PC-3 (cell line): Measurements from ENCODE around the gene YIF1A. TPM values are rescaled to one million over a fixed set of nuclear protein-coding genes. Genes with fewer than 3 reads are reported as not detected.

Experiments used
- ATAC-seq: fragments of 200-7000 bp; cut with Tn5 transposase; 2 replicates; pipeline ENCODE4 v1.9.1; 2020; ENCODE audit warnings: mild to moderate bottlenecking, moderate library complexity
- BruUV-seq: library from RNA; stranded (reverse); fragments of 400-500 nt; replicated peaks from 2 replicates; lab custom pipeline; 2021; lab: Mats Ljungman, UMichigan
- CTCF ChIA-PET: fragments of 300-600 bp; sonication (Branson Sonifier 250); formaldehyde crosslinking; loops from one replicate; lab custom pipeline; 2022; ENCODE audit warnings: antibody characterized with exemption; lab: Charles Lee
- POLR2A ChIA-PET: fragments of 300-600 bp; sonication (Branson Sonifier 250); formaldehyde crosslinking; loops from one replicate; lab custom pipeline; 2022; ENCODE audit warnings: antibody characterized with exemption; ENCODE audit not compliant: unreplicated experiment; lab: Charles Lee
- DNase-seq: peaks from one replicate; pipeline ENCODE4 v3.0.0-alpha.2; 2015
- H2AFZ ChIP-seq: fragments of 300-600 bp; sonication (generic); 2 replicates; pipeline ENCODE4 v1.6.0; 2016; ENCODE audit warnings: antibody characterized with exemption, low read length
- H3F3A ChIP-seq: fragments of 300-600 bp; sonication (generic); one replicate; pipeline ENCODE4 v1.6.0; 2017; ENCODE audit warnings: antibody characterized with exemption, low read length, control low read depth, mild to moderate bottlenecking; ENCODE audit not compliant: unreplicated experiment
- H3K27ac ChIP-seq: fragments of 300-600 bp; sonication (generic); 2 replicates; pipeline ENCODE4 v1.5.1; 2016; ENCODE audit warnings: mild to moderate bottlenecking, low read length
- H3K27me3 ChIP-seq: fragments of 300-600 bp; sonication (generic); 2 replicates; pipeline ENCODE4 v1.6.1; 2016; ENCODE audit warnings: low read length, mixed read lengths
- H3K36me3 ChIP-seq: fragments of 300-600 bp; sonication (generic); 2 replicates; pipeline ENCODE4 v1.6.1; 2016; ENCODE audit warnings: low read depth, mixed run types, low read length, mixed read lengths
- H3K4me1 ChIP-seq: fragments of 300-600 bp; sonication (generic); 2 replicates; pipeline ENCODE4 v1.5.1; 2016; ENCODE audit warnings: low read length; ENCODE audit not compliant: insufficient read depth
- H3K4me2 ChIP-seq: fragments of 300-600 bp; sonication (generic); 2 replicates; pipeline ENCODE4 v1.6.0; 2016; ENCODE audit warnings: low read length
- H3K4me3 ChIP-seq: fragments of 300-600 bp; sonication (generic); 2 replicates; pipeline ENCODE4 v1.5.1; 2016; ENCODE audit warnings: mild to moderate bottlenecking, low read length, mixed read lengths
- H3K79me2 ChIP-seq: fragments of 300-600 bp; sonication (generic); 2 replicates; pipeline ENCODE4 v1.6.1; 2017; ENCODE audit warnings: low read length, mixed read lengths
- H3K9ac ChIP-seq: fragments of 300-600 bp; sonication (generic); 2 replicates; pipeline ENCODE4 v1.6.0; 2016; ENCODE audit warnings: mild to moderate bottlenecking, low read length
- H3K9me2 ChIP-seq: fragments of 300-600 bp; sonication (generic); replicated peaks from 2 replicates; pipeline ENCODE4 v1.6.1; 2016; ENCODE audit warnings: mixed run types, low read length, mixed read lengths
- H3K9me3 ChIP-seq: fragments of 300-600 bp; sonication (generic); 2 replicates; pipeline ENCODE4 v1.6.1; 2016; ENCODE audit warnings: low read length, mixed read lengths
- H4K20me1 ChIP-seq: fragments of 300-600 bp; sonication (generic); 2 replicates; pipeline ENCODE4 v1.6.1; 2016; ENCODE audit warnings: low read length, mixed read lengths
- CTCF ChIP-seq: fragments of 300-600 bp; sonication (generic); conservative IDR thresholded peaks from 2 replicates; pipeline ENCODE4 v1.5.1; 2017; ENCODE audit warnings: antibody characterized with exemption, low read depth, mild to moderate bottlenecking, low read length
- EZH2 ChIP-seq: fragments of 300-600 bp; sonication (generic); IDR thresholded peaks from one replicate; pipeline ENCODE4 v1.6.1; 2017; ENCODE audit warnings: antibody characterized with exemption, mild to moderate bottlenecking, low read length; ENCODE audit not compliant: unreplicated experiment
- EZH2phosphoT487 ChIP-seq: fragments of 300-600 bp; sonication (generic); IDR thresholded peaks from 2 replicates; pipeline ENCODE4 v1.6.1; 2018; ENCODE audit warnings: mild to moderate bottlenecking, antibody characterized with exemption, low read length, borderline replicate concordance
- intact Hi-C: fragments of 100-400 bp; cut with micrococcal nuclease; formaldehyde crosslinking; loops from 2 replicates; pipeline ENCODE4 v1.9.0; 2023
- total RNA-seq: library from RNA; depleted of rRNA; stranded (reverse); fragments of >200 nt; gene quantifications from 2 replicates; pipeline ENCODE4 v1.2.3, GENCODE V29; 2014

The YIF1A gene
- total RNA-seq, 1 experiment from 2014 or later = 236 TPM

- ChIA-PET POLR2A (no interaction called here), CTCF (no interaction called here)
- H4K20me1 ChIP-seq = 0 out of 2 replicates have a peak, but pooled peaks cover 13% of the 10 kb centered on the region
- no peaks in the 10 kb centered on the region for H3K27me3 ChIP-seq
- DNase-seq = no peak
- H3K36me3 ChIP-seq = peaks cover 37% of the 10 kb centered on the region; the same call in 1 of the 2 replicates
- peaks cover 9% of the 10 kb centered on the region; the same call in 1 of the 2 replicates for H3K4me1 ChIP-seq
- TF ChIP-seq EZH2phosphoT487 (no peak), EZH2 (no peak), CTCF (no peak)
- no peaks in the 10 kb centered on the region for H3K9me3 ChIP-seq
- H3K9ac ChIP-seq = no peak overlapping the region
- ATAC-seq = no peak
- H3K4me3 ChIP-seq = no peak overlapping the region
- H3F3A ChIP-seq = no peaks in the 10 kb centered on the region
- no peaks in the 10 kb centered on the region; the same call in 1 of the 2 replicates for H3K79me2 ChIP-seq
- no TSS peak for BruUV-seq
- intact Hi-C loops = no loop called here
- H2AFZ ChIP-seq = no peak overlapping the region
- no peak overlapping the region for H3K27ac ChIP-seq
- no peaks in the 10 kb centered on the region for H3K9me2 ChIP-seq
- no peak overlapping the region for H3K4me2 ChIP-seq
Observed at GRCh38 chr11:66275984-66276612, 12.8 kb downstream of the YIF1A start.

DNA sequence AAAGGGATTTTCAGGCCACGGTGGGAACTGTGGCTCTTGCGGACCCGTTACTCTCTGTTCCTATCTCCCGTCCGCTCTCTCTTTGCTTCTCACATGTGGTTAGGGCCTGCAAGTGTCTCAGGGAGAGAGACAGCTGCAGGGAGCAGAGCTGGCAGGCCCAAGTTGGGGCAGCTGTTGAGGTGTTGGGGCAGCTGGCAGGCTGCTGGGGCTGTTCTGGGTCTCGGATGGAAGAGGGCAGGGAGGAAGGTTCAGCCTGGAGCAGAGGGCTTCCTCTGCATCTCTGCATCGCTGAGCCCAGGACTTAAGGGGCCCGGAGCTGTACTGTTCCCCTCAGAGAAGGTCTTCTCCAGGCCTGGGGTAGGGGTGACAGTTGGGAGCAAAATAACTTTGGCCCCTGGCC, 13.5 kb downstream of the YIF1A start:
- POLR2A ChIA-PET = no interaction called here
- TF ChIP-seq EZH2phosphoT487 (no peak), EZH2 (no peak), CTCF (no peak)
- ATAC-seq = no peak

GRCh38 chr11:66274219-66274618, 14.7 kb downstream of the YIF1A start:
- H3K36me3 ChIP-seq = peaks cover 37% of the 10 kb centered on the region; the same call in 1 of the 2 replicates
- DNase-seq (no peak), ATAC-seq (no peak)
- H4K20me1 ChIP-seq = 0 out of 2 replicates have a peak, but pooled peaks cover 21% of the 10 kb centered on the region
- intact Hi-C loops = no loop called here
- no TSS peak for BruUV-seq
- no peak overlapping the region for H3K4me3 ChIP-seq
- no peaks in the 10 kb centered on the region for H3K27me3 ChIP-seq
- no peak overlapping the region for H3K27ac ChIP-seq
- TF ChIP-seq EZH2 (no peak), CTCF (no peak), EZH2phosphoT487 (no peak)
- no peak overlapping the region for H3K9ac ChIP-seq
- ChIA-PET CTCF (no interaction called here), POLR2A (no interaction called here)
- H3K9me3 ChIP-seq = no peaks in the 10 kb centered on the region
- H3K9me2 ChIP-seq = no peaks in the 10 kb centered on the region
- H3K4me1 ChIP-seq = peaks cover 10% of the 10 kb centered on the region
- peaks cover 18% of the 10 kb centered on the region for H3K79me2 ChIP-seq
- no peak overlapping the region for H2AFZ ChIP-seq
- no peaks in the 10 kb centered on the region for H3F3A ChIP-seq
- H3K4me2 ChIP-seq = no peak overlapping the region

More for the DNA sequence above, 13.5 kb downstream of the YIF1A start:
- H3K36me3 ChIP-seq = peaks cover 37% of the 10 kb centered on the region; the same call in 1 of the 2 replicates
- H3K9me2 ChIP-seq = no peaks in the 10 kb centered on the region
- H3K4me2 ChIP-seq = no peak overlapping the region
- H4K20me1 ChIP-seq = 0 out of 2 replicates have a peak, but pooled peaks cover 13% of the 10 kb centered on the region
- no peaks in the 10 kb centered on the region for H3K27me3 ChIP-seq
- no TSS peak for BruUV-seq
- CTCF ChIA-PET = no interaction called here
- H2AFZ ChIP-seq = no peak overlapping the region
- H3K9me3 ChIP-seq = no peaks in the 10 kb centered on the region
- H3K9ac ChIP-seq = no peak overlapping the region
- H3K4me1 ChIP-seq = 0 out of 2 replicates have a peak, but pooled peaks cover 2% of the 10 kb centered on the region
- no peak overlapping the region for H3K4me3 ChIP-seq
- H3F3A ChIP-seq = no peaks in the 10 kb centered on the region
- no peak for DNase-seq
- no peak overlapping the region for H3K27ac ChIP-seq
- peaks cover 6% of the 10 kb centered on the region for H3K79me2 ChIP-seq
- intact Hi-C loops = no loop called here
